Activated CD4-positive, CD25-positive, alpha-beta regulatory T cell treated with anti-CD3 and anti-CD28 coated beads, Interleukin-2, amount 50 U/mL, for 24 hours (primary cell): ENCODE results near the gene PTCH2.
"Not testable (repeated sequence)": the region's sequence is repeated elsewhere in the genome, so short reads cannot be mapped to it uniquely, and the experiment has no call there.

Experiments
- ATAC-seq, 2 donors: fragments of 150-1000 bp; cut with Tn5 transposase; one replicate each; pipeline ENCODE4 v1.10.0; 2021; ENCODE audit warnings: mild to moderate bottlenecking in 1 of 2, moderate library complexity in 1 of 2

The PTCH2 gene

GRCh38 chr1:44802306-44803061 is 40.6 kb downstream of the PTCH2 start:
- ATAC-seq = no peak

- ATAC-seq = peak; percentile 7 to 27
Observed at GRCh38 chr1:44801491-44802305, 41.4 kb downstream of the PTCH2 start.

GRCh38 chr1:44799770-44800584 is 43.1 kb downstream of the PTCH2 start, which contains the start of gene PLK3:
Gene PLK3 (plus strand): TSS chr1:44800377. CDS start chr1:44800464, 87 bp downstream.
- peak; percentile 78 to 83 for ATAC-seq

- ATAC-seq = no peak
Observed at GRCh38 chr1:44798481-44799365, 44.3 kb downstream of the PTCH2 start.

GRCh38 chr1:44797886-44798285 is 45.2 kb downstream of the PTCH2 start:
- not testable (repeated sequence) for ATAC-seq

- no peak for ATAC-seq
Observed at GRCh38 chr1:44792736-44793502, 50.1 kb downstream of the PTCH2 start.

- ATAC-seq = no peak
Observed at GRCh38 chr1:44790968-44791801, 51.9 kb downstream of the PTCH2 start.

GRCh38 chr1:44788120-44788860 is 54.8 kb downstream of the PTCH2 start, which contains the start of gene BEST4:
Gene BEST4 (minus strand): TSS chr1:44788170. CDS start chr1:44787705, 465 bp downstream.
- ATAC-seq = no peak

GRCh38 chr1:44787506-44787905 is 55.5 kb downstream of the PTCH2 start:
- no peak for ATAC-seq

GRCh38 chr1:44786841-44787426 is 56.1 kb downstream of the PTCH2 start:
- ATAC-seq = no peak

- ATAC-seq = peak; percentile 60 to 62
Observed at GRCh38 chr1:44786138-44786840, 56.8 kb downstream of the PTCH2 start.

GRCh38 chr1:44785501-44786137 is 57.4 kb downstream of the PTCH2 start:
- ATAC-seq = no peak

- ATAC-seq = no peak
Observed at GRCh38 chr1:44785029-44785380, 58.0 kb downstream of the PTCH2 start.

- ATAC-seq = peak; percentile 34
Observed at GRCh38 chr1:44784094-44785028, 58.7 kb downstream of the PTCH2 start.

GRCh38 chr1:44783697-44784093 is 59.4 kb downstream of the PTCH2 start:
- ATAC-seq = no peak

- no peak for ATAC-seq
Observed at GRCh38 chr1:44780583-44781121, 62.4 kb downstream of the PTCH2 start.
